ENCODE measurements around the gene PHLDB1. TPM values are rescaled to one million over a fixed set of nuclear protein-coding genes. Genes with fewer than 3 reads are reported as not detected.
"Not testable (repeated sequence)": the region's sequence is repeated elsewhere in the genome, so short reads cannot be mapped to it uniquely, and the experiment has no call there.

Gene PHLDB1
- total RNA-seq, 1 donor from 2014 or later: 212 TPM

GRCh38 chr11:118684187-118684586, 76.8 kb downstream of the PHLDB1 start:
- no peak for DNase-seq (ENCODE audit: low read depth)

- DNase-seq (ENCODE audit: low read depth): no peak
Measured at GRCh38 chr11:118687906-118688305, 80.5 kb downstream of the PHLDB1 start.

GRCh38 chr11:118688339-118688738, 80.9 kb downstream of the PHLDB1 start:
- not testable (repeated sequence) for DNase-seq (ENCODE audit: low read depth)

GRCh38 chr11:118688851-118689502, 81.6 kb downstream of the PHLDB1 start:
- DNase-seq (ENCODE audit: low read depth): no peak

- no peak for DNase-seq (ENCODE audit: low read depth)
Measured at GRCh38 chr11:118689503-118689851, 82.1 kb downstream of the PHLDB1 start.

GRCh38 chr11:118689852-118690552, 82.6 kb downstream of the PHLDB1 start:
- DNase-seq (ENCODE audit: low read depth): peak; percentile 88

- no peak for DNase-seq (ENCODE audit: low read depth)
Measured at GRCh38 chr11:118690553-118691304, 83.3 kb downstream of the PHLDB1 start.

- DNase-seq (ENCODE audit: low read depth): peak; percentile 66
Measured at GRCh38 chr11:118691926-118692830, 84.8 kb downstream of the PHLDB1 start.

- DNase-seq (ENCODE audit: low read depth): no peak
Measured at GRCh38 chr11:118694185-118694584, 86.8 kb downstream of the PHLDB1 start.

GRCh38 chr11:118694771-118695170, 87.4 kb downstream of the PHLDB1 start:
- no peak for DNase-seq (ENCODE audit: low read depth)

- no peak for DNase-seq (ENCODE audit: low read depth)
Measured at GRCh38 chr11:118696673-118697226, 89.3 kb downstream of the PHLDB1 start.

GRCh38 chr11:118697346-118697745, 89.9 kb downstream of the PHLDB1 start:
- DNase-seq (ENCODE audit: low read depth): no peak

- DNase-seq (ENCODE audit: low read depth): no peak
Measured at GRCh38 chr11:118699506-118700220, 92.2 kb downstream of the PHLDB1 start.

GRCh38 chr11:118703563-118704106, 96.2 kb downstream of the PHLDB1 start:
- no peak for DNase-seq (ENCODE audit: low read depth)

GRCh38 chr11:118705111-118705741, 97.8 kb downstream of the PHLDB1 start:
- no peak for DNase-seq (ENCODE audit: low read depth)

GRCh38 chr11:118705791-118706545, 98.6 kb downstream of the PHLDB1 start:
- no peak for DNase-seq (ENCODE audit: low read depth)

- no peak for DNase-seq (ENCODE audit: low read depth)
Measured at GRCh38 chr11:118706546-118706825, 99.1 kb downstream of the PHLDB1 start.
